Ovary (tissue), 9 donors: ENCODE data around the gene CHN2. TPM values are rescaled to one million over a fixed set of nuclear protein-coding genes. Genes with fewer than 3 reads are reported as not detected.

Source experiments
- DNase-seq, 5 donors: peaks; one replicate each; pipeline ENCODE4 v3.0.0-alpha.2; 2019 to 2020
- H3K27ac ChIP-seq, 2 donors: fragments of 200-600 bp; one replicate each; pipeline versions ENCODE4 v1.5.1 to v1.8.0; 2019 to 2022
- H3K27me3 ChIP-seq: fragments of 200-600 bp; one replicate; pipeline ENCODE4 v1.8.0; 2022
- H3K36me3 ChIP-seq: fragments of 200-600 bp; sonication (generic); one replicate; pipeline ENCODE4 v1.5.1; 2019
- H3K4me1 ChIP-seq: one replicate; pipeline ENCODE4 v1.8.1; 2013; ENCODE audit warnings: mild to moderate bottlenecking, moderate library complexity; ENCODE audit not compliant: insufficient read depth
- H3K4me3 ChIP-seq: fragments of 200-600 bp; sonication (generic); one replicate; pipeline ENCODE4 v1.5.1; 2017
- H3K9me3 ChIP-seq, 2 donors: fragments of 200-600 bp in 1 of 2; sonication (generic) in 1 of 2; one replicate each; pipeline versions ENCODE4 v1.5.1 to v1.8.1; 2013 to 2019; ENCODE audit warnings: mild to moderate bottlenecking in 1 of 2, moderate library complexity in 1 of 2
- CTCF ChIP-seq, 3 donors: fragments of 450-650 bp in 2 of 3; fragments of 200-600 bp in 1 of 3; IDR thresholded peaks; one replicate each; pipeline versions ENCODE4 v1.5.1 to v1.8.0; 2016 to 2022; ENCODE audit warnings: antibody characterized with exemption in 3 of 3, mild to moderate bottlenecking in 1 of 3
- EP300 ChIP-seq: sonication (generic); formaldehyde crosslinking; IDR thresholded peaks from one replicate; pipeline ENCODE4 v1.6.1; 2017; ENCODE audit warnings: antibody characterized with exemption
- POLR2A ChIP-seq: fragments of 450-650 bp; IDR thresholded peaks from one replicate; pipeline ENCODE4 v1.6.1; 2017; ENCODE audit warnings: antibody characterized with exemption, mild to moderate bottlenecking, moderate library complexity
- WGBS, 3 donors: extraction: QIAGEN DNeasy Blood & Tissue Kit in 1 of 3; methylation state at CpG; one replicate each; pipeline versions ENCODE4 v1.1.5 to v1.1.7; 2013 to 2017; 5-methylcytosine and 5-hydroxymethylcytosine counted together
- intact Hi-C, 4 donors: fragments of 100-400 bp; cut with DNase I; formaldehyde crosslinking; loops; one replicate each; pipeline versions ENCODE4 v1.11.0 to v1.15.1; 2022 to 2023
- polyA plus RNA-seq, 2 donors: library from polyadenylated mRNA; stranded (reverse); fragments of 200-250 nt in 1 of 2; fragments of 350-450 nt in 1 of 2; fragmentation: Illumina TruSeq in 1 of 2; extraction: RNeasy Lipid Tissue Mini Kit (QIAGEN cat#74804) in 1 of 2; gene quantifications; one replicate each; pipeline ENCODE4 v1.2.3, GENCODE V29; 2013 to 2014
- total RNA-seq, 7 donors: library from RNA; depleted of rRNA in 2 of 7; stranded (reverse); fragments of >200 nt in 2 of 7; fragmentation: NEBNext Ultra II Directional in 3 of 7; extraction: Animal tissue kit (Norgen Biotek cat#: 25700) in 3 of 7; gene quantifications; one replicate each; pipeline versions ENCODE4 v1.1.0 to v1.2.4, GENCODE V29; 2016 to 2023
- donor health status: DM: no; HTN: no; CAD: no; lungs with moderate emphysema.
- donor health status: DM: no; HTN: no; CAD: no.
- donor health status: Bipolar disorder and iron deficiency.
- donor health status: DM: yes; HTN: yes; CAD: no.
- donor health status: DM: no; HTN: no; CAD: no.
- donor health status: DM: yes; HTN: yes; CAD: no.

CHN2 gene
- total and polyA plus RNA-seq, 9 donors, result 17.9 to 32.6 (median 22.3) TPM

DNA sequence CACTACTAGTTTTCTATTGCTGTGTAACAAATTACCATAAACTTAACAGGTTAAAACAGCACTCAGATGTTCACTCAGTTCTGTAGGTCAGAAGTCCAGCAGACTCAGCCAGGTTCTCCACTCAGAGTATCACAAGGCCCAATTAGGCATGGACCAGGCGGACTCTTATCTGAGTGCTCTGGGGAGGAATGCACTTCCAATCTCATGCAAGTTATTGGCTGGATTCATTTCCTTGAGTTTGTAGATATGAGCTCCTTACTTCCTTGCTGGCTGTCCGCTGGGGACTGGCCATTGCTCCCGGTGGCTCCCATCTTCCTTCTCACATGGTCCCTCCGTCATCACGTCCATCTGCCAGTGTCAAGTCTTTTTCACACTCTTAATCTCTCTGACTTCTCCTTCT lies 232.0 kb downstream of the CHN2 start:
- H3K4me1 ChIP-seq, result peaks cover 18% of the 10 kb centered on the region
- no peak for TF ChIP-seq CTCF (IDR thresholded peaks at IDR 0.05)
- TF ChIP-seq EP300, result no peak
- TF ChIP-seq POLR2A, result no peak
- H3K27ac ChIP-seq, result no peak overlapping the region
- H3K9me3 ChIP-seq, result no peaks in the 10 kb centered on the region
- no peaks in the 10 kb centered on the region for H3K36me3 ChIP-seq
- 80 to 92% (median 81%) methylated on average over 5 of the region's 5 CpGs for WGBS, 3 donors
- no peak for DNase-seq
- no peak overlapping the region for H3K4me3 ChIP-seq
- no peaks in the 10 kb centered on the region for H3K27me3 ChIP-seq
- intact Hi-C loops, result no loop called here

- Histone ChIP-seq H3K9me3 (no peaks in the 10 kb centered on the region), H3K4me1 (peaks cover 20% of the 10 kb centered on the region), H3K27ac (no peak overlapping the region), H3K36me3 (no peaks in the 10 kb centered on the region), H3K4me3 (no peak overlapping the region), H3K27me3 (no peaks in the 10 kb centered on the region)
- DNase-seq, result no peak
- TF ChIP-seq CTCF (IDR thresholded peaks at IDR 0.05) (no peak), POLR2A (no peak), EP300 (no peak)
- intact Hi-C loops, result no loop called here
- WGBS, 3 donors, result 80 to 89% (median 87%) methylated on average over 1 of the region's 1 CpG
Observed at GRCh38 chr7:29429401-29429800, 234.8 kb downstream of the CHN2 start.

GRCh38 chr7:29430279-29430949 lies 235.8 kb downstream of the CHN2 start:
- DNase-seq, result no peak

DNA sequence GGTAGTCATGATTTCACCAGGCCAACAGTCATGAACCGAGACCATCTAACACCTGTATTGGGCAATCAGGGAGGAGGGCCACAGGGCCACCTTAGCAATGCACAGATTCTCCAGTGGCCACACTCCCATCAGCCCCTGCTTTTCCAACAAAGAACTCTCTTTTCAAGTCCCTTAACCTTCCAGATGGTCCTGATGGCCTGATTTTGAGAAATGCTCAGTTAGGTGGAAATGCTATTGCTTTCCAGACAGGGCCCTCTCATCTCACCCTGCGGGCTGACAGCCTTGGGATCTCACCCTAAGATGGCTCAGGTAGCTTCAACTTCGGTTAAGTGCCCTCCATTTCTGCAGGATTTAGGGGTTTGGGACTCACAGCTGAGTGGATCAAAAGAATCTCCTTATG lies 237.1 kb downstream of the CHN2 start:
- TF ChIP-seq POLR2A (no peak), EP300 (no peak), CTCF (IDR thresholded peaks at IDR 0.05) (no peak)

More at GRCh38 chr7:29430279-29430949, 235.8 kb downstream of the CHN2 start:
- no peaks in the 10 kb centered on the region for H3K9me3 ChIP-seq
- intact Hi-C loops, result no loop called here
- peaks cover 12% of the 10 kb centered on the region for H3K4me1 ChIP-seq
- TF ChIP-seq CTCF (IDR thresholded peaks at IDR 0.05), result no peak
- TF ChIP-seq EP300, result no peak
- no peak for TF ChIP-seq POLR2A
- no peak overlapping the region for H3K4me3 ChIP-seq
- no peaks in the 10 kb centered on the region for H3K36me3 ChIP-seq
- no peaks in the 10 kb centered on the region for H3K27me3 ChIP-seq
- no peak overlapping the region for H3K27ac ChIP-seq
- 58 to 79% (median 73%) methylated on average over 8 of the region's 8 CpGs for WGBS, 3 donors

More for the DNA sequence above, 237.1 kb downstream of the CHN2 start:
- H3K4me1 ChIP-seq, result peaks cover 11% of the 10 kb centered on the region
- no peak for DNase-seq
- 92 to 98% (median 95%) methylated on average over 3 of the region's 3 CpGs for WGBS, 3 donors
- intact Hi-C loops, result no loop called here
- no peaks in the 10 kb centered on the region for H3K27me3 ChIP-seq
- no peak overlapping the region for H3K4me3 ChIP-seq
- H3K9me3 ChIP-seq, result no peaks in the 10 kb centered on the region
- no peaks in the 10 kb centered on the region for H3K36me3 ChIP-seq
- no peak overlapping the region for H3K27ac ChIP-seq
